DOHH2 (cell line): ENCODE results near the gene SPOCD1.

Experiments used
- H3F3A ChIP-seq: fragments of 200-600 bp; sonication (generic), shearing (Covaris generic); 2 replicates; pipeline ENCODE4 v1.6.0; 2016; ENCODE audit warnings: antibody characterized with exemption, mild to moderate bottlenecking; ENCODE audit not compliant: control insufficient read depth, insufficient read depth
- H3K27ac ChIP-seq: fragments of 200-600 bp; sonication (generic); 2 replicates; pipeline ENCODE4 v1.5.1; 2014; ENCODE audit warnings: low read depth, mild to moderate bottlenecking, low read length, moderate library complexity
- H3K27me3 ChIP-seq: fragments of 200-600 bp; sonication (generic); 2 replicates; pipeline ENCODE4 v1.6.1; 2014; ENCODE audit warnings: mild to moderate bottlenecking, low read length, mixed read lengths; ENCODE audit not compliant: control insufficient read depth
- H3K36me3 ChIP-seq: fragments of 200-600 bp; sonication (generic); 2 replicates; pipeline ENCODE4 v1.6.1; 2014; ENCODE audit warnings: mild to moderate bottlenecking, low read length, moderate library complexity, mixed read lengths; ENCODE audit not compliant: control insufficient read depth
- H3K4me1 ChIP-seq: fragments of 200-600 bp; sonication (generic); 2 replicates; pipeline ENCODE4 v1.6.1; 2014; ENCODE audit warnings: mild to moderate bottlenecking, low read length, mixed read lengths; ENCODE audit not compliant: control insufficient read depth
- H3K4me2 ChIP-seq: fragments of 200-600 bp; sonication (generic); 2 replicates; pipeline ENCODE4 v1.6.0; 2014; ENCODE audit warnings: mild to moderate bottlenecking, low read length, moderate library complexity
- H3K4me3 ChIP-seq: fragments of 200-600 bp; sonication (generic); 2 replicates; pipeline ENCODE4 v1.5.1; 2014; ENCODE audit warnings: mild to moderate bottlenecking, low read length, mixed read lengths
- H3K79me2 ChIP-seq: fragments of 200-600 bp; sonication (generic); 2 replicates; pipeline ENCODE4 v1.6.1; 2014; ENCODE audit warnings: mild to moderate bottlenecking, low read length, mixed read lengths; ENCODE audit not compliant: control insufficient read depth
- H3K9me2 ChIP-seq: fragments of 200-600 bp; sonication (generic); replicated peaks from 2 replicates; pipeline ENCODE4 v1.6.1; 2014; ENCODE audit warnings: mild to moderate bottlenecking, low read length, mixed read lengths; ENCODE audit not compliant: control insufficient read depth
- H3K9me3 ChIP-seq: fragments of 200-600 bp; sonication (generic); 2 replicates; pipeline ENCODE4 v1.6.1; 2014; ENCODE audit warnings: antibody characterized with exemption, low read length, mixed read lengths; ENCODE audit not compliant: control insufficient read depth, insufficient read depth
- H4K20me1 ChIP-seq: fragments of 200-600 bp; sonication (generic); 2 replicates; pipeline ENCODE4 v1.6.0; 2014; ENCODE audit warnings: low read depth, mild to moderate bottlenecking, antibody characterized with exemption, low read length, moderate library complexity; ENCODE audit not compliant: control insufficient read depth, insufficient read depth
- CTCF ChIP-seq: fragments of 200-600 bp; sonication (generic); IDR thresholded peaks from one replicate; pipeline ENCODE4 v1.5.1; 2014; ENCODE audit warnings: antibody characterized with exemption, mild to moderate bottlenecking, low read depth, low read length; ENCODE audit not compliant: poor library complexity, severe bottlenecking
- EZH2phosphoT487 ChIP-seq: fragments of 200-600 bp; sonication (generic); IDR thresholded peaks from 2 replicates; pipeline ENCODE4 v1.6.1; 2017; ENCODE audit warnings: borderline replicate concordance, mild to moderate bottlenecking, antibody characterized with exemption, low read length, moderate library complexity, mixed read lengths

Gene SPOCD1

GRCh38 chr1:31742462-31743212, 73.2 kb downstream of the SPOCD1 start:
- TF ChIP-seq CTCF (no peak), EZH2phosphoT487 (no peak)
- H3K79me2 ChIP-seq: no peaks in the 10 kb centered on the region
- H3K4me1 ChIP-seq: peaks cover 36% of the 10 kb centered on the region
- H3F3A ChIP-seq: peaks cover 3% of the 10 kb centered on the region
- no peak overlapping the region for H3K4me2 ChIP-seq
- H3K27me3 ChIP-seq: no peaks in the 10 kb centered on the region
- H3K9me3 ChIP-seq: no peaks in the 10 kb centered on the region
- no peak overlapping the region for H3K27ac ChIP-seq
- no peak overlapping the region for H3K4me3 ChIP-seq
- no peaks in the 10 kb centered on the region for H3K36me3 ChIP-seq
- H4K20me1 ChIP-seq: 0 out of 2 replicates have a peak, but pooled peaks cover 3% of the 10 kb centered on the region
- no peaks in the 10 kb centered on the region for H3K9me2 ChIP-seq
